GM12864 (cell line): ENCODE results near the gene GYPC.

Experiments
- DNase-seq: peaks from one replicate; pipeline ENCODE4 v3.0.0-alpha.2; 2011; ENCODE audit warnings: low read depth
- H3K4me3 ChIP-seq: 2 replicates; pipeline ENCODE4 v1.5.1; 2011; ENCODE audit warnings: mild to moderate bottlenecking, low read depth, low read length, control low read depth
- CTCF ChIP-seq: IDR thresholded peaks from 2 replicates; pipeline ENCODE4 v1.5.1; 2011; ENCODE audit warnings: low read depth, mild to moderate bottlenecking, moderate library complexity, low read length, control low read depth, inconsistent platforms; ENCODE audit errors: missing control alignments

Gene GYPC

GRCh38 chr2:126649101-126649500 lies 6.9 kb upstream of the GYPC start:
- no peak for TF ChIP-seq CTCF
- no peak for DNase-seq
- H3K4me3 ChIP-seq, result no peak overlapping the region

DNA sequence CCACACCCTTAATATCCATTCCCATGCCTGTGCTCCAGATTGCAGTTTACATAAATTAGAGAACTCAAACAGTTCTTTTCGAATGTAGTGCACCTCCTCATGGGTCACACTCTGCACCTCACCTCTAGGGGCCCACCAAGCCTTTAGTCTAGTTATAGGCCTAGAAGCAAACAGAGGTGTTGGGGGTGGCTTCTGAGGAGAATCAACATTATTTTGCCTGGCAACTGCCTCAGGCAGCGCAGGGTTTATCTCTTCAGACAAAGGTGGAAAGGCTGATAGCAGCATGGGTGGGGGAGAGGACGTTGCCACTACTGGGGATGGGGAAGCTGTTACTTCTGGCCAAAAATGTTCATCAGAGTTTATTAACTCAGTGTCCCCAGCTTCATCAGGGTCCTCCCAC lies 5.0 kb upstream of the GYPC start:
- no peak for DNase-seq
- TF ChIP-seq CTCF, result no peak
- H3K4me3 ChIP-seq, result no peak overlapping the region

- DNase-seq, result no peak
- H3K4me3 ChIP-seq, result no peak overlapping the region
- TF ChIP-seq CTCF, result no peak
Observed at GRCh38 chr2:126652323-126652891, 3.6 kb upstream of the GYPC start.

DNA sequence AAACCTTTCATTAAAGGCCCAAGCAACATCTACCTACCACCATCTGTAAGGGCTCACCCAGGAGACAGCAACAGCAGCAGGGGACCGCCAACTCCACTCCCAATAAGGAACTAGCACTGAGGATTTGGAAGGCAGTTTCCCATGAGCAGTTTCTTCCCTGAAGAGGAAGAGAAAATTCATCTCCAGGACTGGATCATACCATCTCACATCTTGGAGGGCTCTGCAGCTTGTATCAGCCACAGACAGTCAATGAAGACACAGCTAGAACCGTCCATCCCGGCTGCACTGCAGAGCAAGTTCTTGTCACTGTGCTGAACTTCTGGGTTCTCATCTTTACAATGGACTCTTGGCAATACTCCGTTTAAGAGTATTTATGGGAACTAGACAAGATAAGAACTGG lies 2.8 kb upstream of the GYPC start:
- DNase-seq, result no peak
- TF ChIP-seq CTCF, result no peak

DNA sequence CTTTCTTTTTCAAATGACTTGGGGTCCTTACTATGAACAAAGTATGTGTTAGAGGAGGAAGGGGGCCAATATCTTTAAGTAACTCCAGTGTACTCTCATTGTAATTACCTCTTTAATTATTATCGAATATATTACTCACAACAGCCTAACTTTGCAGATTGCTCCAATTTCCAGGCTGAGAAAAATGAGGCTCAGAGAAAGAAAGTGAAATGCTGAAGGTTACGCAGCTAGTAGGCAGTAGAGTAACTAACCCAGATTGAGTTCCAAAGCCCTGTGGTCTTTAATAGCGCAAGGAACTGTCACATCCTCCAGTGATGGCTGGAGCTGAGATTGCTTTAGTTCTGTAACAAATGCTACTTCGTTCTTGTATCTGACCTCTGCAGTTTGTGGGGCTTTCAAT lies 2.2 kb upstream of the GYPC start:
- H3K4me3 ChIP-seq, result no peak overlapping the region
- TF ChIP-seq CTCF, result no peak
- DNase-seq, result no peak

More for the DNA sequence above, 2.8 kb upstream of the GYPC start:
- H3K4me3 ChIP-seq, result no peak overlapping the region

DNA sequence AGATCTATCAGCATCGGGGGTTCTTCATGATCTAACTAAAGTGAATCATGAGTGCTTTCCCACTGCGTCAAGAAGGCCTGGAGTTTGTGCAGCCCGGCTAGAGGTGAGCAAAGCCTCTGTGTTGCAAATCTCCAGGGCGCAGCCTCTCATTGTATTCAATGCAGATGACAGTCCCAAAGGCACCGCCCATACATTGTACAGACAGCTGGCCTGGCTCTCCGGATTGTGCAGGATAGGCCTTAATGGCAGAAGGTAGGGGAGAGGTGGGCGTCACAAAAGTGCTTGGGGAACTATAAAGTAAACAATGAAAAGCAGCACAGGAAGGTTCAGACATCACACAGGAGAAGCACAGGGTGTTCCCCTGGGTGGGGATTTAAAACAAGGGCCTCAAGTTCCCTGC lies 907 bp upstream of the GYPC start:
- no peak for DNase-seq
- H3K4me3 ChIP-seq, result no peak overlapping the region

More for the DNA sequence above, 907 bp upstream of the GYPC start:
- TF ChIP-seq CTCF, result no peak
